ENCODE results near the gene ELMO1.

DNA sequence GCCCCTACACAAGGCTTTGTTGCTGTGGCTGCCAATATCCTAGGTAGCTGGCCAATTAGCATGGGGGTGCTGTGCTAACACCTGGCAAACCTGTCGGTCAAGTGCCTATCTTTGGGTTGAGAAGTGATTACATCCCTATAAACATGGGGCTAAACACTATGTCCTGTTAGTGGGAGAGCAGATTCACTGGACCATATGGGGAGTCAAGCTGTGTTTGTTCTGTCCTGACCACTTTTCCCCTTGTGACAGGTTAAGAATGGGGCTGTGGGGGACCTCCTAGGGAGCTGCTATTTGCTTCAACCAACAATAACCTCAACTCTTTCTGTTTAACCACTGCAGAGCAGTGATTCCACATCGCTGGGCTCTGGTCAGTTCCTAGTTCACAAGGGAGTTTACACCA is 572.9 kb downstream of the ELMO1 start:
- TF ChIP-seq TP53 (CRISPR knock-in tag; IDR thresholded peaks at IDR 0.05) = no peak
- TF ChIP-seq CTCF (IDR thresholded peaks at IDR 0.05) = no peak
- no peak for TF ChIP-seq EP300 (IDR thresholded peaks at IDR 0.05)
- no peak for TF ChIP-seq POLR2A (IDR thresholded peaks at IDR 0.05; ENCODE audit: low read length)
- no peak for TF ChIP-seq TFCP2L1 (CRISPR knock-in tag; IDR thresholded peaks at IDR 0.05)

Measured in A549 (cell line).